Osteocyte (in vitro differentiated cells): ENCODE data around the gene GMEB2. TPM values are rescaled to one million over a fixed set of nuclear protein-coding genes. Genes with fewer than 3 reads are reported as not detected.

Source experiments
- DNase-seq: peaks from one replicate; pipeline ENCODE4 v3.0.0; 2021; ENCODE audit warnings: mixed read lengths; ENCODE audit not compliant: unreplicated experiment; ENCODE audit errors: extremely low spot score
- H3K27ac Mint-ChIP-seq: one replicate; pipeline ENCODE4 v1.8.0; 2021; ENCODE audit warnings: mild to moderate bottlenecking, mixed read lengths; ENCODE audit not compliant: unreplicated experiment
- H3K27me3 Mint-ChIP-seq: one replicate; pipeline ENCODE4 v1.8.0; 2021; ENCODE audit warnings: mixed read lengths; ENCODE audit not compliant: unreplicated experiment
- H3K36me3 Mint-ChIP-seq: one replicate; pipeline ENCODE4 v1.8.0; 2021; ENCODE audit warnings: mixed read lengths; ENCODE audit not compliant: unreplicated experiment
- H3K4me1 Mint-ChIP-seq: one replicate; pipeline ENCODE4 v1.8.0; 2021; ENCODE audit warnings: mixed read lengths; ENCODE audit not compliant: unreplicated experiment
- H3K4me3 Mint-ChIP-seq: one replicate; pipeline ENCODE4 v1.8.0; 2021; ENCODE audit warnings: mild to moderate bottlenecking, moderate library complexity, mixed read lengths; ENCODE audit not compliant: unreplicated experiment
- H3K9me3 Mint-ChIP-seq: one replicate; pipeline ENCODE4 v1.8.0; 2021; ENCODE audit warnings: mixed read lengths; ENCODE audit not compliant: unreplicated experiment
- CTCF ChIP-seq: fragments of 200-600 bp; sonication (generic); IDR thresholded peaks from 2 replicates; pipeline ENCODE4 v1.5.0; 2021; ENCODE audit warnings: antibody characterized with exemption, mild to moderate bottlenecking, moderate library complexity
- total RNA-seq: library from RNA; stranded (reverse); gene quantifications from 2 replicates; pipeline ENCODE4 v1.2.1, GENCODE V29; 2021

The GMEB2 gene
- total RNA-seq, 1 donor from 2014 or later, result 12.1 TPM

- no peak for DNase-seq
- Mint-ChIP-seq H3K9me3 (no peaks in the 10 kb centered on the region), H3K36me3 (no peaks in the 10 kb centered on the region), H3K4me3 (no peak overlapping the region), H3K27ac (no peak overlapping the region), H3K4me1 (peaks cover 18% of the 10 kb centered on the region), H3K27me3 (no peaks in the 10 kb centered on the region)
- TF ChIP-seq CTCF, result no peak
These were observed 47.7 kb downstream of the GMEB2 start for GRCh38 chr20:63579017-63579694.

- Mint-ChIP-seq H3K27me3 (no peaks in the 10 kb centered on the region), H3K9me3 (no peaks in the 10 kb centered on the region), H3K4me1 (peaks cover 21% of the 10 kb centered on the region), H3K36me3 (no peaks in the 10 kb centered on the region), H3K27ac (no peak overlapping the region), H3K4me3 (no peak overlapping the region)
- TF ChIP-seq CTCF, result no peak
- DNase-seq, result no peak
These were observed 48.5 kb downstream of the GMEB2 start for GRCh38 chr20:63578224-63579016.

GRCh38 chr20:63577317-63577894 is 49.5 kb downstream of the GMEB2 start:
- no peaks in the 10 kb centered on the region for H3K9me3 Mint-ChIP-seq
- H3K4me3 Mint-ChIP-seq, result no peak overlapping the region
- no peak for DNase-seq
- no peak overlapping the region for H3K27ac Mint-ChIP-seq
- TF ChIP-seq CTCF, result no peak
- no peaks in the 10 kb centered on the region for H3K36me3 Mint-ChIP-seq
- H3K27me3 Mint-ChIP-seq, result no peaks in the 10 kb centered on the region
- H3K4me1 Mint-ChIP-seq, result peaks cover 15% of the 10 kb centered on the region

GRCh38 chr20:63576311-63576710 is 50.6 kb downstream of the GMEB2 start:
- Mint-ChIP-seq H3K36me3 (no peaks in the 10 kb centered on the region), H3K4me3 (no peak overlapping the region), H3K27ac (no peak overlapping the region), H3K27me3 (no peaks in the 10 kb centered on the region), H3K9me3 (no peaks in the 10 kb centered on the region), H3K4me1 (peaks cover 15% of the 10 kb centered on the region)
- no peak for TF ChIP-seq CTCF
- no peak for DNase-seq
